Small intestine (tissue), 7 donors: ENCODE data around the gene MAP2. TPM values are rescaled to one million over a fixed set of nuclear protein-coding genes. Genes with fewer than 3 reads are reported as not detected.
"Not testable (repeated sequence)": the region's sequence is repeated elsewhere in the genome, so short reads cannot be mapped to it uniquely, and the experiment has no call there.

ENCODE experiments used
- DNase-seq, 2 donors: peaks; one replicate each; pipeline versions ENCODE4 v3.0.0 to v3.0.0-alpha.2; 2013
- FAIRE-seq: peaks from 2 replicates; lab custom pipeline; 2012; peaks lifted over from hg19 to GRCh38; lab: Jason Lieb, UNC
- H3K27ac ChIP-seq, 3 donors: one replicate each; pipeline ENCODE4 v1.5.1; 2013; ENCODE audit warnings: low read length in 2 of 3, mild to moderate bottlenecking in 2 of 3, control low read depth in 1 of 3, inconsistent platforms in 1 of 3, low read depth in 1 of 3, moderate library complexity in 1 of 3
- H3K27me3 ChIP-seq, 3 donors: one replicate each; pipeline ENCODE4 v1.6.1; 2013; ENCODE audit warnings: low read length in 3 of 3, inconsistent platforms in 1 of 3; ENCODE audit not compliant: control insufficient read depth in 3 of 3, insufficient read depth in 3 of 3
- H3K36me3 ChIP-seq, 3 donors: one replicate each; pipeline ENCODE4 v1.6.1; 2013; ENCODE audit warnings: low read length in 3 of 3, inconsistent platforms in 1 of 3, low read depth in 1 of 3, mild to moderate bottlenecking in 1 of 3, moderate library complexity in 1 of 3; ENCODE audit not compliant: control insufficient read depth in 3 of 3, insufficient read depth in 2 of 3
- H3K4me1 ChIP-seq, 3 donors: one replicate each; pipeline ENCODE4 v1.6.1; 2013; ENCODE audit warnings: low read length in 2 of 3, inconsistent platforms in 1 of 3, low read depth in 1 of 3, mild to moderate bottlenecking in 1 of 3, moderate library complexity in 1 of 3; ENCODE audit not compliant: control insufficient read depth in 3 of 3, insufficient read depth in 2 of 3
- H3K4me3 ChIP-seq, 3 donors: one replicate each; pipeline ENCODE4 v1.5.1; 2013; ENCODE audit warnings: low read length in 3 of 3, control low read depth in 1 of 3, inconsistent platforms in 1 of 3, low read depth in 1 of 3, mild to moderate bottlenecking in 1 of 3, moderate library complexity in 1 of 3
- H3K9me3 ChIP-seq, 2 donors: one replicate each; pipeline ENCODE4 v1.6.1; 2013; ENCODE audit warnings: low read depth in 1 of 2, low read length in 1 of 2; ENCODE audit not compliant: control insufficient read depth in 2 of 2, insufficient read depth in 1 of 2
- WGBS, 3 donors: extraction: QIAGEN DNeasy Blood & Tissue Kit; methylation state at CpG; one replicate each; pipeline ENCODE4 v1.1.7; 2013; 5-methylcytosine and 5-hydroxymethylcytosine counted together
- polyA plus RNA-seq, 4 donors: library from polyadenylated mRNA; stranded (reverse) in 3 of 4; unstranded in 1 of 4; fragments of 200-250 nt in 3 of 4; fragments of 120-200 nt in 1 of 4; gene quantifications; one replicate each; pipeline versions ENCODE4 v1.2.1 to v1.2.3, GENCODE V29; 2013
- donor health status: healthy with polysubstance abuse.
- donor health status: control.
- donor health status: control.
- donor health status: Bipolar disorder and iron deficiency.
- donor health status: healthy.

The MAP2 gene
- polyA plus RNA-seq, 4 donors: 0.22 to 3.2 (median 1.6) TPM

- Histone ChIP-seq H3K27me3 (no peaks in the 10 kb centered on the region), H3K27ac (no peak overlapping the region), H3K4me1 (no peaks in the 10 kb centered on the region), H3K4me3 (no peak overlapping the region), H3K9me3 (no peaks in the 10 kb centered on the region), H3K36me3 (no peaks in the 10 kb centered on the region)
- FAIRE-seq: no peak
- 58 to 73% (median 59%) methylated on average over 5 of the region's 5 CpGs for WGBS, 3 donors
- no peak for DNase-seq
Observed at GRCh38 chr2:209584915-209585314, 161.1 kb downstream of the MAP2 start.

DNA sequence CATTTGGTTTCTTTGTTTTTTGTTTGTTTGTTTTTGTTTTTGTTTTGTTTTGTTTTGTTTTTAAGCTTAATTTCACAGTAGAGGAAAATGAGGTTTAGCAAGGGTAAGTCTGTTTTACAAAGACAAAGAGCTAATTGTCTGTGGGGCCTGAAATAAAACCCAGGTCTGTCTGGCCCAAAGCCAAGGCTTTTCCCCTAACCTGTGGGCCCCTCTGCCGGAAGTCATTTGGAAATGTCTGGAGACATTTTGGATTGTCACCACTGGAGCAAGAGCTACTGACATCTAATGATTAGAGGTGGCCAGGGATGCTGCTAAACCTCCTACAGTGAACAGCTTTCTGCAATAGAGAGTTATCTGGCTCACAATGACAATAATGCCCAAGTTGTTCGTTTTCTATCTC is 167.2 kb downstream of the MAP2 start:
- DNase-seq (no peak), FAIRE-seq (no peak)
- no peaks in the 10 kb centered on the region for H3K36me3 ChIP-seq
- no peaks in the 10 kb centered on the region for H3K27me3 ChIP-seq
- WGBS, 3 donors: 19 to 65% (median 45%) methylated on average over 2 of the region's 2 CpGs
- H3K4me3 ChIP-seq: no peak overlapping the region
- H3K27ac ChIP-seq: no peak overlapping the region
- H3K9me3 ChIP-seq: no peaks in the 10 kb centered on the region
- no peaks in the 10 kb centered on the region for H3K4me1 ChIP-seq

DNA sequence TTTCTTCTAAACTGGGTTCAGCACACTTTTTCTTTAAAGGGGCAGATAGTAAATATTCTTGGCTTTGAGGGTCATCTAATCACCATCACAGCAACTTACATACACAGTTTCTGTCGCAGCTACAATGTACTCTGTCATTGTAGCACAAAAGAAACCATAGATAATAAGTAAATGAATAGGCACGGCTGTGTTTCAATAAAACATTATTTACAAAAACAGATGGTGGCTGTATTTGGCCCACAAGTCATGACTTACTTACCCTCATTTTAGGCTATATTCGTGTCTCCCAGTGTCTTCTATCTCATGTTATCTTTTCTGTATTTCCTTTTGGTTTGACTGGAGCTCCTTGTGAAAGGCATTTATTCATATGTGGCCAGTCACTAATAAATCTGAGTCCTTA is 168.3 kb downstream of the MAP2 start:
- FAIRE-seq: no peak
- WGBS, 3 donors: 43 to 54% (median 44%) methylated on average over 3 of the region's 3 CpGs
- H3K27me3 ChIP-seq: no peaks in the 10 kb centered on the region
- no peak overlapping the region for H3K4me3 ChIP-seq
- no peak for DNase-seq
- H3K36me3 ChIP-seq: no peaks in the 10 kb centered on the region
- H3K27ac ChIP-seq: no peak overlapping the region
- H3K4me1 ChIP-seq: no peaks in the 10 kb centered on the region
- H3K9me3 ChIP-seq: no peaks in the 10 kb centered on the region

DNA sequence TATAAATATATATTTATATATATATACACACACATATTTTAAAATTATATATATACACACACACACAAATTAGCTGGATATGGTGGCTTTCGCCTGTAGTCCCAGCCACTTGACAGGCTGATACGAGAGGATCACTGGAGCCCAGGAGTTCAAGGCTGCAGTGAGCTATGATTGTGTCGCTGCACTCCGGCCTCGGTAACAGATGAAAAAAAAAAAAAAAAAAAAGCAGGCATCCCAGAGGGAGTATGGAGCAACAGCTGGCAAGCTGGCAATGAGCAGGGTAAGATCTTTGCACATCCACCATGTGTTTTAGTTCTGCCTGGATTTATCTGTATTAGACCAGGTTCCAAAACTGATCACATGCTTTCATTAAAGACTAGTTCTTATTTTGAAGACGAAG is 170.1 kb downstream of the MAP2 start:
- no peaks in the 10 kb centered on the region for H3K4me1 ChIP-seq
- no peak overlapping the region for H3K27ac ChIP-seq
- FAIRE-seq: no peak
- H3K9me3 ChIP-seq: no peaks in the 10 kb centered on the region
- H3K27me3 ChIP-seq: no peaks in the 10 kb centered on the region
- no peak overlapping the region for H3K4me3 ChIP-seq
- DNase-seq: no peak
- H3K36me3 ChIP-seq: no peaks in the 10 kb centered on the region
- 93% methylated on average over 6 of the region's 6 CpGs for WGBS, 3 donors

DNA sequence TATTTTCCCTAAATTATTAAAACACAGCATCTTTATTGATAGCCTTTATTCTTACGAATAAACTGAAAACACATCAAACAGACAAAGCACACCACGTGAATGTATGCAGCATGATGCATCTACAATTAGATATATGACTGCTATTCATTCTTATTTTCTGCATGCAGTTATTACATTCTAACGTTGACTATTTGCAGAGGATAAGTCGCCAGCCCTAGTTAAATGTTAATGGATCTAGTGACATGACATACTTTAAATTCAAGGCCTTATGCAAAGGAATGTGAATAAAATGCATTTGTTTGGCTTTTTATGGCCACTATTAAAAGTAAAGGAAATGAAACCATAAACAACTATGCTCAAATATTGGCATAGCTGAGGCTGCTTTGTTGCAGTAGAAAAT is 172.4 kb downstream of the MAP2 start:
- Histone ChIP-seq H3K4me1 (no peaks in the 10 kb centered on the region), H3K4me3 (no peak overlapping the region), H3K36me3 (no peaks in the 10 kb centered on the region), H3K27ac (no peak overlapping the region), H3K9me3 (no peaks in the 10 kb centered on the region), H3K27me3 (no peaks in the 10 kb centered on the region)
- WGBS, 3 donors: 59 to 67% (median 59%) methylated on average over 4 of the region's 4 CpGs
- DNase-seq (no peak), FAIRE-seq (no peak)

DNA sequence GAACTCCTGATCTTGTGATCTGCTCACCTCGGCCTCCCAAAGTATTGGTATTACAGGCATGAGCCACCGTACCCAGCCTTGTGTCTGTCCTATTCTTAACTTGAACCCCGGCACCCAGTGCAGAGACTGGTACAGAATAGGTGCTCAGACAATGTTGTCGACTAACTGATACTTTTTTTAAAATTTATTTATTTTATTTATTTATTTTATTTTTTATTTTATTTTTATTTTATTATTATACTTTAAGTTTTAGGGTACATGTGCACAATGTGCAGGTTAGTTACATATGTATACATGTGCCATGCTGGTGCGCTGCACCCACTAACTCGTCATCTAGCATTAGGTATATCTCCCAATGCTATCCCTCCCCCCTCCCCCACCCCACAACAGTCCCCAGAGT is 174.4 kb downstream of the MAP2 start:
- WGBS, 3 donors: 92 to 95% (median 94%) methylated on average over 4 of the region's 6 CpGs
- not testable (repeated sequence) for H3K27ac ChIP-seq, FAIRE-seq, H3K4me1 ChIP-seq, H3K4me3 ChIP-seq, H3K27me3 ChIP-seq, H3K36me3 ChIP-seq, DNase-seq, H3K9me3 ChIP-seq

- FAIRE-seq: no peak
Observed at GRCh38 chr2:209600341-209601171, 176.7 kb downstream of the MAP2 start.

DNA sequence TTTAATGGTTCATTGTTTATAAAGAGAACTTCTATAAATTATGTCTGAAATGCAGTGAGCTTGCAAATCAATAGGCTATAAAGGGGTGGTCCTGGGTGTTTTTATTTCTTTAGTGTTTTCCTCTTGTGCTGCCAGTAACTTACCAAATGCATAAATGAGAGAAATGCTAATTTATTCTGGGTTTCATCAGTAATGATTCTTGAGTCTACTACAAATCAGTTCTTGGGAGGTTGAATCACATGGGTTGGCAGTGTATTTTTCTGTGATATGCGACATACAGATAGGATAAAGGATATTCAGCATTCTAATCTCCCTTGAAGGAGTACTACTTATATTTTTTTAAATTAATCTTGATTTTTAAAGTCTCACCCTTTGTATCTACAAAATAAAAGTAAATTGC is 177.7 kb downstream of the MAP2 start:
- no peaks in the 10 kb centered on the region for H3K27me3 ChIP-seq
- FAIRE-seq: no peak
- H3K9me3 ChIP-seq: no peaks in the 10 kb centered on the region
- H3K36me3 ChIP-seq: no peaks in the 10 kb centered on the region
- no peak for DNase-seq
- H3K4me3 ChIP-seq: no peak overlapping the region
- no peaks in the 10 kb centered on the region for H3K4me1 ChIP-seq
- H3K27ac ChIP-seq: no peak overlapping the region
- 76 to 89% (median 80%) methylated on average over 1 of the region's 1 CpG for WGBS, 3 donors

More at GRCh38 chr2:209600341-209601171, 176.7 kb downstream of the MAP2 start:
- H3K9me3 ChIP-seq: no peaks in the 10 kb centered on the region
- H3K27ac ChIP-seq: no peak overlapping the region
- no peak for DNase-seq
- H3K4me3 ChIP-seq: no peak overlapping the region
- H3K4me1 ChIP-seq: no peaks in the 10 kb centered on the region
- no peaks in the 10 kb centered on the region for H3K36me3 ChIP-seq
- H3K27me3 ChIP-seq: no peaks in the 10 kb centered on the region
- WGBS, 3 donors: 70 to 75% (median 72%) methylated on average over 5 of the region's 5 CpGs

GRCh38 chr2:209602259-209602658 is 178.4 kb downstream of the MAP2 start:
- Histone ChIP-seq H3K4me3 (no peak overlapping the region), H3K9me3 (no peaks in the 10 kb centered on the region), H3K4me1 (no peaks in the 10 kb centered on the region), H3K27ac (no peak overlapping the region), H3K27me3 (no peaks in the 10 kb centered on the region), H3K36me3 (no peaks in the 10 kb centered on the region)
- 31 to 39% (median 33%) methylated on average over 1 of the region's 1 CpG for WGBS, 3 donors
- no peak for FAIRE-seq
- DNase-seq: no peak
